Measurements from ENCODE around the gene HAO2. TPM values are rescaled to one million over a fixed set of nuclear protein-coding genes. Genes with fewer than 3 reads are reported as not detected.

HAO2 gene
- total and polyA plus RNA-seq, 8 donors: 0.11 to 0.76 (median 0.35) TPM; not detected in 2

- ATAC-seq: no peak
- intact Hi-C loops (cut with DNase I): no loop called here
Observed at GRCh38 chr1:119396982-119397381, 28.4 kb downstream of the HAO2 start.

DNA sequence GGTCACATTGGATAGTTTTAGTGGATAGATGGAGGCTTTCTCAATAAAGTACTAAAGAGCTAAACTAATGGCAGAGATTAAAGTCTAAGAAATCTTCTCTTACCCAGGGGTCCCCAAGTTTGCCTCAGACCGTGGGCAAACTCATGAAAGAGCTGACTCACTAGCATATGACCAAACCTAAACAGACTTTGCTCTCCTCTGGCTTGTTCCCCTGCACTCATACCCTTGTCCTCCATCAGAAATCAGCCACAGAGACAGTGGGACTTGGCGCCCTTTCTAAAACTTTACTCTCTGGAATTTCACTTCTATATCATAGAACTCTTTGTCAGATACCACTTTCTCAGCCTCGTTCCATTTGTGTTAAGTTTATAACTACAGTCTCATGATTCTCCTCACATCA lies 29.4 kb downstream of the HAO2 start:
- H3K36me3 ChIP-seq: no peaks in the 10 kb centered on the region
- no peaks in the 10 kb centered on the region for H3K4me1 ChIP-seq
- intact Hi-C loops (cut with DNase I): no loop called here
- no peak for TF ChIP-seq CTCF (IDR thresholded peaks at IDR 0.05)
- no peak overlapping the region for H3K27ac ChIP-seq
- DNase-seq: no peak
- no peaks in the 10 kb centered on the region for H3K27me3 ChIP-seq
- H3K9me3 ChIP-seq: no peaks in the 10 kb centered on the region
- H3K4me3 ChIP-seq: no peak overlapping the region
- ATAC-seq: no peak

More at GRCh38 chr1:119396982-119397381, 28.4 kb downstream of the HAO2 start:
- no peak overlapping the region for H3K27ac ChIP-seq
- H3K36me3 ChIP-seq: no peaks in the 10 kb centered on the region
- no peaks in the 10 kb centered on the region for H3K9me3 ChIP-seq
- H3K4me3 ChIP-seq: no peak overlapping the region
- no peaks in the 10 kb centered on the region for H3K27me3 ChIP-seq
- no peak for TF ChIP-seq CTCF (IDR thresholded peaks at IDR 0.05)
- no peaks in the 10 kb centered on the region for H3K4me1 ChIP-seq
- DNase-seq: no peak

DNA sequence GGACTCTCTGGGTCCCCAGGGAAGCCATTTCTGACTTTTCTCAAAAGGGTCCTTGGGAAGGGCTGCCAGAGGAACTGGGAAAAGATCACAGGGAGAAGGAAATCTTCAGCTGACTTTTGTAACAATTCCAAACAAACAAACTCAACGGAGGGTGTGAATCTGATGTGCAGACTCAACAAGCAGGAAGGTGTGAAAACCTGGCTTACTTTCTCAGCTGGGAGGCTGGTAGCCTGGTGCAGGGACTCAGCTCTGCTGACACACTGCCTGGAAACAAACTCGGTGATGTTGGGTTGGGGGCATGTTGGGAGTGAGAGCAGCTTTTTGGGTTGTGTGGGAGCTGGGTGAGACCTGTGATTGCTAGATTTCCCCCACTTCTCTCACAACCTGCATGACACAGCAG lies 36.2 kb downstream of the HAO2 start:
- Histone ChIP-seq H3K36me3 (no peaks in the 10 kb centered on the region), H3K27me3 (no peaks in the 10 kb centered on the region), H3K27ac (no peak overlapping the region), H3K9me3 (peaks cover 0 to 13% of the 10 kb centered on the region in 2 donors), H3K4me3 (no peak overlapping the region), H3K4me1 (no peaks in the 10 kb centered on the region)
- no peak for TF ChIP-seq CTCF (IDR thresholded peaks at IDR 0.05)
- DNase-seq (no peak), ATAC-seq (no peak)
- intact Hi-C loops (cut with DNase I): no loop called here

DNA sequence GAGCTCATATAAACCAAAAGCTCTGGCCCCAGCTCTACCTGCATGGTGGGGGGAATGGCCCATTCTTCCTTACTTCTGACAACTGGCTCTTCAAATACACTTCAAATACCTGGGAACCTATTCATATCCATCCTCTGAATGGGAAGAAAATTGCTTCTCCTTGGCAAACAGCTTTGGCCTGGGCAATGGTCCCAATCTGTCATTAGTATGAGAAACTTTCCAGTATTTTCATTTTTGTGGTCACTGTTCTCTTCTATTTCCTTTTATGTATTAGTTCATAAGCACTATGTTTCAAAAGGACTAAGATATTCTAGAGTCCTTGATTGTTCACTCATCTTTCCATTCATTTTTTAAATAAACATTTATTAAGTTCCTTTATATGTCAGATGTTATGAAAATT lies 41.1 kb downstream of the HAO2 start:
- no peak overlapping the region for H3K4me3 ChIP-seq
- H3K4me1 ChIP-seq: no peaks in the 10 kb centered on the region
- no peak for TF ChIP-seq CTCF (IDR thresholded peaks at IDR 0.05)
- no peaks in the 10 kb centered on the region for H3K27me3 ChIP-seq
- no peaks in the 10 kb centered on the region for H3K36me3 ChIP-seq
- ATAC-seq: no peak
- intact Hi-C loops (cut with DNase I): no loop called here
- peaks cover 0 to 13% of the 10 kb centered on the region in 2 donors for H3K9me3 ChIP-seq
- H3K27ac ChIP-seq: no peak overlapping the region
- DNase-seq: no peak

- Histone ChIP-seq H3K4me1 (no peaks in the 10 kb centered on the region), H3K4me3 (no peak overlapping the region), H3K9me3 (peaks cover 0 to 11% of the 10 kb centered on the region in 2 donors), H3K27me3 (no peaks in the 10 kb centered on the region), H3K27ac (no peak overlapping the region), H3K36me3 (no peaks in the 10 kb centered on the region)
- no peak for DNase-seq
- no peak for TF ChIP-seq CTCF (IDR thresholded peaks at IDR 0.05)
- intact Hi-C loops (cut with DNase I): no loop called here
- ATAC-seq: no peak
Observed at GRCh38 chr1:119410961-119411360, 42.4 kb downstream of the HAO2 start.
